Body of pancreas (tissue), 4 donors: ENCODE measurements around the gene PHPT1. TPM values are rescaled to one million over a fixed set of nuclear protein-coding genes. Genes with fewer than 3 reads are reported as not detected.
A peak's percentile ranks its signal among the peaks of the same experiment; 100 is the strongest.
"Not testable (repeated sequence)": the region's sequence is repeated elsewhere in the genome, so short reads cannot be mapped to it uniquely, and the experiment has no call there.

Experiments
- ATAC-seq: fragments of 150-250 bp; one replicate; pipeline ENCODE4 v1.9.1; 2016
- DNase-seq, 4 donors: peaks; one replicate each; pipeline ENCODE4 v3.0.0-alpha.2; 2019
- H3K27ac ChIP-seq, 4 donors: fragments of 200-600 bp; sonication (generic); 1 replicate in 3 of 4; 2 replicates in 1 of 4; pipeline versions ENCODE4 v1.5.1 to v1.6.1; 2016 to 2019; ENCODE audit warnings: mild to moderate bottlenecking in 1 of 4, mixed read lengths in 1 of 4, moderate library complexity in 1 of 4
- H3K27me3 ChIP-seq, 2 donors: fragments of 200-600 bp; sonication (generic); one replicate each; pipeline ENCODE4 v1.6.0; 2016; ENCODE audit warnings: mild to moderate bottlenecking in 1 of 2
- H3K36me3 ChIP-seq, 2 donors: fragments of 200-600 bp; sonication (generic); replicated peaks in 1 of 2; 2 replicates each; pipeline ENCODE4 v1.5.1; 2016; ENCODE audit warnings: low read depth in 2 of 2; ENCODE audit not compliant: insufficient read depth in 1 of 2
- H3K4me1 ChIP-seq: fragments of 200-600 bp; sonication (generic); one replicate; pipeline ENCODE4 v1.6.0; 2016
- H3K4me3 ChIP-seq, 2 donors: fragments of 200-600 bp; sonication (generic); 1 replicate in 1 of 2; 2 replicates in 1 of 2; pipeline ENCODE4 v1.5.1; 2016 to 2019
- H3K9me3 ChIP-seq, 3 donors: fragments of 200-600 bp; sonication (generic); 1 replicate in 2 of 3; 2 replicates in 1 of 3; pipeline ENCODE4 v1.5.1; 2016
- POLR2A ChIP-seq, 3 donors: fragments of 450-650 bp; IDR thresholded peaks; one replicate each; pipeline ENCODE4 v1.6.1; 2016; ENCODE audit warnings: antibody characterized with exemption in 3 of 3, mild to moderate bottlenecking in 2 of 3
- WGBS, 2 donors: methylation state at CpG; one replicate each; pipeline ENCODE4 v1.1.5; 2017; 5-methylcytosine and 5-hydroxymethylcytosine counted together
- intact Hi-C: fragments of 100-400 bp; cut with DNase I; formaldehyde crosslinking; loops from one replicate; pipeline ENCODE4 v1.15.1; 2023
- total RNA-seq, 2 donors: library from RNA; depleted of rRNA; stranded (reverse); fragments of >200 nt; gene quantifications; one replicate each; pipeline ENCODE4 v1.1.0, GENCODE V29; 2016
- TF ChIP-seq, protein P1 (sequence below), 7 experiments: fragments of 450-650 bp in 4 of 7; fragments of 200-600 bp in 3 of 7; sonication (generic) in 3 of 7; IDR thresholded peaks; one replicate each; pipeline ENCODE4 v1.5.1; 2016 to 2019; ENCODE audit warnings: antibody characterized with exemption in 7 of 7

Gene PHPT1
- total RNA-seq, 2 donors from 2014 or later, result 60.6 to 65.6 TPM

DNA sequence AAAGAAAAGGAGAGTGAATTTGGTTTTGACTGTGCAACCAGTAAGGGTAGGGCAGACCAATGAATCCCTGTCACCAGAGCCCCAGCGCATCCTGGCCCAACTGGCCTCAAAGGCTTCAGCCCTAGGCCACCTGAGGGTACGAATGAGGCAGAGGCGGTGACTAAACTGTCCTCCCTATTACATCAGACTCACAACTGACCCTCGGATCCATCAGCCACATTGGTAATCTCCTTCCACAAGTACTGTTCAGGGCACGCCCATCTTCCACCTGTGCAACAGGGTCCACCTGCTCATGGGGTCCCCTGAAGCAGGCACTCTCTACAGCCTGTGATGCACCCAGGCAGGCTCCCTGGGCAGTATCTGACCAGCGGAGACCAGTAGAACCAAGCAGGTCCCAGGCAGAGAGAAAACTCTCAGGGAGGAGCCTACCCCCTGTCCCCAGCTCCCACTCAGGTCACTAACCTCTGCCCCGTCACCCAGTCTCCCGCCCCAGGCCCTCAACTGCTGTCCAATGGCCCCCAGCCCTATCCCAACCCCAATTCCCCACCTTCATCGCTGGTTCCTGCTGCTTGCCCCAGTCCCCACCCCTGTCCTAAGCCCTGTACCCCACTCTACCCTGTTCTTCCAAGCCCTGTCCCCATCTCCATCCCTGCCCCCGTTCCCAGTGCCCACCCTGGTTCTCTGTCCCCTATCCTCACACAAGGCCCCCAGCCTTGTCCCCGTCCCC is 16.0 kb downstream of the PHPT1 start:
- DNase-seq (peak in 2 of 4 donors; percentile 12 to 15), ATAC-seq (no peak)
- H3K4me1 ChIP-seq, result peaks cover 52% of the 10 kb centered on the region
- peak overlapping the region; percentile 93 to 100 for H3K4me3 ChIP-seq
- TF ChIP-seq POLR2A (IDR thresholded peaks at IDR 0.05), result no peak
- TF ChIP-seq, protein P1, sequence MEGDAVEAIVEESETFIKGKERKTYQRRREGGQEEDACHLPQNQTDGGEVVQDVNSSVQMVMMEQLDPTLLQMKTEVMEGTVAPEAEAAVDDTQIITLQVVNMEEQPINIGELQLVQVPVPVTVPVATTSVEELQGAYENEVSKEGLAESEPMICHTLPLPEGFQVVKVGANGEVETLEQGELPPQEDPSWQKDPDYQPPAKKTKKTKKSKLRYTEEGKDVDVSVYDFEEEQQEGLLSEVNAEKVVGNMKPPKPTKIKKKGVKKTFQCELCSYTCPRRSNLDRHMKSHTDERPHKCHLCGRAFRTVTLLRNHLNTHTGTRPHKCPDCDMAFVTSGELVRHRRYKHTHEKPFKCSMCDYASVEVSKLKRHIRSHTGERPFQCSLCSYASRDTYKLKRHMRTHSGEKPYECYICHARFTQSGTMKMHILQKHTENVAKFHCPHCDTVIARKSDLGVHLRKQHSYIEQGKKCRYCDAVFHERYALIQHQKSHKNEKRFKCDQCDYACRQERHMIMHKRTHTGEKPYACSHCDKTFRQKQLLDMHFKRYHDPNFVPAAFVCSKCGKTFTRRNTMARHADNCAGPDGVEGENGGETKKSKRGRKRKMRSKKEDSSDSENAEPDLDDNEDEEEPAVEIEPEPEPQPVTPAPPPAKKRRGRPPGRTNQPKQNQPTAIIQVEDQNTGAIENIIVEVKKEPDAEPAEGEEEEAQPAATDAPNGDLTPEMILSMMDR (IDR thresholded peaks at IDR 0.05), result no peak
- intact Hi-C loops, result no loop called here
- H3K27me3 ChIP-seq, result no peaks in the 10 kb centered on the region
- WGBS, 2 donors, result 34 to 40% methylated on average over 11 of the region's 11 CpGs
- H3K27ac ChIP-seq, result peak overlapping the region; percentile 94 to 96 (median 94)
- H3K9me3 ChIP-seq, result no peaks in the 10 kb centered on the region
- H3K36me3 ChIP-seq, result peaks cover 15 to 21% of the 10 kb centered on the region in 2 donors

DNA sequence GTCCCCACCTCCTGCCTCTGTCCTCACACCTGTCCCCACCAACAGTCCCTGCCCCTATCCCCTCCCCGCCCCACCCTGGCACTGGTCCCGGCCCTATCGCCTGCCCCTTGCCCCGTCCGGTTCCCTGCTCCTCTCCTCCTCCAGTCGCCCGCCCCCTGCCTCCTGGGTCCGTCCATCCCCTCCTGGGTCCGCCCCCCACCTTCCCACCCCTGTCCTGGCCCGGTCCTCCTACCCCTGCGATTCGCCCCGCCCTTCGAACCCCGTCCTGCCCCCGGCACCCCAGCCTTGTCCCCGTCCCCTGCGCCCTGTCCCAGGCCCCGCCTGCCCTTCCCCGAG is 16.5 kb downstream of the PHPT1 start:
- H3K27ac ChIP-seq, result peak overlapping the region; percentile 94 to 96 (median 94)
- H3K36me3 ChIP-seq, result peaks cover 15 to 21% of the 10 kb centered on the region in 2 donors
- H3K9me3 ChIP-seq, result no peaks in the 10 kb centered on the region
- intact Hi-C loops, result no loop called here
- no peaks in the 10 kb centered on the region for H3K27me3 ChIP-seq
- peaks cover 47% of the 10 kb centered on the region for H3K4me1 ChIP-seq
- 1 to 5% methylated on average over 4 to 11 of the region's 20 CpGs for WGBS, 2 donors
- DNase-seq (peak in 3 of 4 donors; percentile 53 to 62 (median 59)), ATAC-seq (peak; percentile 9)
- TF ChIP-seq, protein P1 (IDR thresholded peaks at IDR 0.05), result no peak
- TF ChIP-seq POLR2A (IDR thresholded peaks at IDR 0.05), result no peak
- peak overlapping the region; percentile 93 to 100 for H3K4me3 ChIP-seq

DNA sequence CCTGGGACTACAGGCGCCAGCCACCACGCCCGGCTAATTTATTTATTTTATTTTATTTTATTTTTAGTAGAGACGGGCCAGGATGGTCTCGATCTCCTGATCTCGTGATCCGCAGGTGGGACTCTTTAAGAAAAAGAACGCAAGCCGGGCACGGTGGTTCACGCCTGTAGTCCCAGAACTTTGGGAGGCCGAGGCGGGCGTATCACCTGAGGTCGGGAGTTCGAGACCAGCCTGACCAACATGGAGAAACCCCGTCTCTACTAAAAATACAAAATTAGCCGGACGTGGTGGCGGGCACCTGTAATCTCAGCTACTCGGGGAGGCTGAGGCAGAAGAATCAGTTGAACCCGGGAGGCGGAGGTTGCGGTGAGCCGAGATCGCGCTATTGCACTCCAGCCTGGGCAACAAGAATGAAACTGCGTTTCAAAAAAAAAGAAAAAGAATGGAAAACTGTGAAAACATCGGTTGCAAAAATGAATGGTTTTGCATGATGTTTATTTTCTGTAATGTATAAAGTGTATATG is 17.8 kb downstream of the PHPT1 start:
- Histone ChIP-seq H3K36me3 (peaks cover 14% of the 10 kb centered on the region in 2 donors), H3K27ac (peak overlapping the region in 2 of 4 donors; percentile 94 to 96), H3K4me1 (peaks cover 36% of the 10 kb centered on the region)
- H3K4me3 ChIP-seq, H3K9me3 ChIP-seq, intact Hi-C loops, ATAC-seq, H3K27me3 ChIP-seq: not testable (repeated sequence)
- 81 to 87% methylated on average over 29 of the region's 29 CpGs for WGBS, 2 donors
- DNase-seq, result peak in 1 of 4 donors; percentile 23

DNA sequence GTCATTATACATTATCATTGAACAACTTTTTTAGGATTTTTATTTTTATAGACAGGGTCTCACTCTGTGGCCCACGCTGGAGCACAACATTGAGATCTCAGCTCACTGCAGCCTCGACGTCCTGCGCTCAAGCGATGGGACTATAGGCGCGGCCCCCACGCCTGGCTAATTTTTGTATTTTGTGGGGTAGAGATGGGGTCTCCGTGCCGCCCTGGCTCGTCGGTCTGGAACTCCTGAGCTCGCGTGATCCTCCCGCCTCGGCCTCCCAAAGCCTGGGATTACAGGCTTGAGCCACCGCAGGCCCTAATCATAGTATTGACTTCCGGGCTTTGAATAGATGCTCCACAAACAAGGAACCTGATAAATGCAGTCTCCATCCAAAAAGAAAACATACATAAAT is 18.3 kb downstream of the PHPT1 start:
- Histone ChIP-seq H3K4me1 (peaks cover 35% of the 10 kb centered on the region), H3K27me3 (no peaks in the 10 kb centered on the region), H3K27ac (no peak overlapping the region), H3K4me3 (no peak overlapping the region), H3K36me3 (peaks cover 8 to 9% of the 10 kb centered on the region in 2 donors), H3K9me3 (no peaks in the 10 kb centered on the region)
- DNase-seq (peak in 1 of 4 donors; percentile 14), ATAC-seq (no peak)
- no peak for TF ChIP-seq POLR2A (IDR thresholded peaks at IDR 0.05)
- TF ChIP-seq, protein P1 (IDR thresholded peaks at IDR 0.05), result no peak
- 94 to 98% methylated on average over 18 of the region's 18 CpGs for WGBS, 2 donors
- intact Hi-C loops, result no loop called here

DNA sequence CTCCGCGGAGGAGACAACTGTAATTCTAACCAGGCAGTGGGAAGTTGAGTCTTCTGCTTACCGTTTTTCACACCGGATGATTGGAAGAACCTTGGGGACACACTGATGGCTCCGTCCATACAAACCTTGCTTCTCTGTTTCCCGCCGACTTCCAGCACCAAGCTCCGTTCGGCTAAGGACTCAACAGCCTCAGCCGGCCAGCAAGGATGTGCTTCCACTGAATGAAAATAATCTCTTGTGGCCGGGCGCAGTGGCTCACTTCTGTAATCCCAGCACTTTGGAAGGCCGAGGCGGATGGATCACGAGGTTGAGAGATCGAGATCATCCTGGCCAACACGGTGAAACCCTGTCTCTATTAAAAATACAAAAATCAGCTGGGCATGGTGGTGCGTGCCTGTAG is 18.7 kb downstream of the PHPT1 start:
- ATAC-seq, result no peak
- H3K9me3 ChIP-seq, result no peaks in the 10 kb centered on the region
- TF ChIP-seq, protein P1 (IDR thresholded peaks at IDR 0.05), result no peak
- no peak for TF ChIP-seq POLR2A (IDR thresholded peaks at IDR 0.05)
- DNase-seq, result peak in 1 of 4 donors; percentile 10
- no peaks in the 10 kb centered on the region for H3K27me3 ChIP-seq
- intact Hi-C loops, result no loop called here
- H3K27ac ChIP-seq, result no peak overlapping the region
- H3K4me1 ChIP-seq, result peaks cover 31% of the 10 kb centered on the region
- H3K4me3 ChIP-seq, result no peak overlapping the region
- 98% methylated on average over 18 of the region's 18 CpGs for WGBS, 2 donors
- peaks cover 4% of the 10 kb centered on the region in 2 donors for H3K36me3 ChIP-seq
